Measurements from ENCODE around the gene PKD1. TPM values are rescaled to one million over a fixed set of nuclear protein-coding genes. Genes with fewer than 3 reads are reported as not detected.

The PKD1 gene
- total and polyA plus RNA-seq, 12 donors = 76.7 to 122 (median 104) TPM

DNA sequence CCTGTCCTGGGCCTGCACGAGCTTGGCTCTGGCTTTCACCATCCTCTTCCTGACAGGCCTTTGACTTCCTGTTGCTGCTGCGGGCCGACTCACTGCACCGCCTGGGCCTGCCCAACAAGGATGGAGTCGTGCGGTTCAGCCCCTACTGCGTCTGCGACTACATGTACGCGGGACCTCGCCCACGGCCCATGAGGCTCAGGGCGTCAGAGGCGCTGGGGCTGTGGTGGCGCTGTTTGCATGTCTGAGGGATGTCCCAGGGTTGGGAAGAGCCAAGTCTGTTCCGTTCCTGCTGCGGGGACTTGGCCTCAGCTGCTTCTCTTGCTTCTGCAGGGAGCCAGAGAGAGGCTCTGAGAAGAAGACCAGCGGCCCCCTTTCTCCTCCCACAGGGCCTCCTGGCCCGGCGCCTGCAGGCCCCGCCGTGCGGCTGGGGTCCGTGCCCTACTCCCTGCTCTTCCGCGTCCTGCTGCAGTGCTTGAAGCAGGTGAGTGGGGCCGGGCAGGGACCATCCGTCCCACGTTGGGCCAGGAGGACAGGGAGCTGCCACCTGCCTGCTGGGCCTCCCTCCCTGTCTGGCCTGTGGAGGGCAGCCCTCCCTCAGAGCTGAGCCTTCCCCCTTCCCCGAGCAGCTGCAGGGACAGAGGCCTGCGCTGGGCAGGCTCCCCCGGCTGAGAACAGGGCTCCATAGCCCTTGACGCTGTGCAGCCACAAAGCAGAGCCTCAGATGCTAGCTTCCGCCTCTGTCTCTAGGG lies 64.1 kb downstream of the PKD1 start:
- H3K27me3 ChIP-seq = no peaks in the 10 kb centered on the region
- WGBS, 2 donors = 78 to 83% methylated on average over 33 to 34 of the region's 34 CpGs
- peak in 5 of 8 donors; percentile 8 to 24 (median 14) for ATAC-seq
- no peak overlapping the region for H3K4me3 ChIP-seq
- no peaks in the 10 kb centered on the region for H3K9me3 ChIP-seq
- no peaks in the 10 kb centered on the region for H3K4me1 ChIP-seq
- no peak for TF ChIP-seq CTCF (IDR thresholded peaks at IDR 0.05)
- H3K27ac ChIP-seq = no peak overlapping the region
- no peak for DNase-seq
- peaks cover 0 to 99% (median 46%) of the 10 kb centered on the region in 9 donors for H3K36me3 ChIP-seq
- intact Hi-C loops (cut with DNase I) = no loop called here

- Histone ChIP-seq H3K4me1 (no peaks in the 10 kb centered on the region), H3K36me3 (peaks cover 0 to 99% (median 43%) of the 10 kb centered on the region in 9 donors), H3K9me3 (no peaks in the 10 kb centered on the region), H3K27me3 (no peaks in the 10 kb centered on the region), H3K4me3 (no peak overlapping the region), H3K27ac (no peak overlapping the region)
- DNase-seq (no peak), ATAC-seq (peak in 3 of 8 donors; percentile 5 to 11 (median 7))
- whole genome bisulfite sequencing, 2 donors = 94 to 95% methylated on average over 27 to 29 of the region's 29 CpGs
- TF ChIP-seq CTCF (IDR thresholded peaks at IDR 0.05) = no peak
- intact Hi-C loops (cut with DNase I) = no loop called here
These were observed 64.9 kb downstream of the PKD1 start for GRCh38 chr16:2070576-2071453.

DNA sequence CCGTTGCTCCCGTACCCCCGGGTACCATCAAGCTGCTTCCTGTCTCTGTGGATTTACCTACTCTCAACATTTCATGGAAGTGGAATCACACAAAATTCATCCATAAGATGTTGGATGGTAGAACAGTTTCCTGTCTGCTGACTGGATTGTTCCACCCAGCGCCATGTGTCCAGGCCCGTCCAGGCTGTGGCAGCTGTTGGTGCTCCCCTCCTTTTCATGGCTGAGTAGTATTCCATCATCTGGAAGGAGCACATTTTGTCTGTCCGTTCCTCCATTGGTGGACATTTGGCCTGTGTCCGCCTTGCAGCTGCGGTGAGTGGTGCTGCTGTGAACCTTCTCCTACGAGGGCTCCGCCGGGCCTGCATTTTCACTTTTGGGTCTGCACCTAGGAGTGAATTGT lies 69.6 kb downstream of the PKD1 start:
- Histone ChIP-seq H3K36me3 (peaks cover 0 to 98% (median 48%) of the 10 kb centered on the region in 9 donors), H3K4me3 (no peak overlapping the region), H3K4me1 (no peaks in the 10 kb centered on the region), H3K27me3 (no peaks in the 10 kb centered on the region), H3K27ac (no peak overlapping the region), H3K9me3 (no peaks in the 10 kb centered on the region)
- DNase-seq (no peak), ATAC-seq (no peak)
- TF ChIP-seq CTCF (IDR thresholded peaks at IDR 0.05) = no peak
- WGBS, 2 donors = 98 to 99% methylated on average over 11 of the region's 11 CpGs
- intact Hi-C loops (cut with DNase I) = loop anchor here in 1 of 10 donors (10.0 kb wide), 1 partner anchor 51 kb away; the partner anchor contains the start of gene NPW

- DNase-seq (no peak), ATAC-seq (no peak)
- Histone ChIP-seq H3K4me3 (no peak overlapping the region), H3K4me1 (no peaks in the 10 kb centered on the region), H3K27me3 (no peaks in the 10 kb centered on the region), H3K9me3 (no peaks in the 10 kb centered on the region), H3K27ac (no peak overlapping the region), H3K36me3 (peaks cover 0 to 98% (median 53%) of the 10 kb centered on the region in 9 donors)
- 94 to 96% methylated on average over 16 of the region's 16 CpGs for WGBS, 2 donors
- no peak for TF ChIP-seq CTCF (IDR thresholded peaks at IDR 0.05)
- intact Hi-C loops (cut with DNase I) = loop anchor here in 1 of 10 donors (10.0 kb wide), 1 partner anchor 50 kb away; the partner anchor contains the start of gene NPW
These were observed 71.2 kb downstream of the PKD1 start for GRCh38 chr16:2064368-2064945.
